Epithelial cell of proximal tubule (primary cell): ENCODE results near the gene DZIP3. TPM values are rescaled to one million over a fixed set of nuclear protein-coding genes. Genes with fewer than 3 reads are reported as not detected.

Experiments used
- DNase-seq: peaks from one replicate; pipeline ENCODE4 v3.0.0-alpha.2; 2011; ENCODE audit warnings: low read depth
- H3K4me3 ChIP-seq: 2 replicates; pipeline ENCODE4 v1.5.1; 2011; ENCODE audit warnings: low read depth, mild to moderate bottlenecking, low read length
- total RNA-seq: library from RNA; depleted of rRNA; stranded (reverse); fragments of >200 nt; gene quantifications from 2 replicates; pipeline ENCODE4 v1.2.3, GENCODE V29; 2015
- TF ChIP-seq, protein P1 (sequence below): conservative IDR thresholded peaks from 2 replicates; pipeline ENCODE4 v1.5.1; 2012; ENCODE audit warnings: low read depth, mild to moderate bottlenecking, low read length

The DZIP3 gene
- total RNA-seq, 1 donor from 2014 or later: 6.3 TPM

DNA sequence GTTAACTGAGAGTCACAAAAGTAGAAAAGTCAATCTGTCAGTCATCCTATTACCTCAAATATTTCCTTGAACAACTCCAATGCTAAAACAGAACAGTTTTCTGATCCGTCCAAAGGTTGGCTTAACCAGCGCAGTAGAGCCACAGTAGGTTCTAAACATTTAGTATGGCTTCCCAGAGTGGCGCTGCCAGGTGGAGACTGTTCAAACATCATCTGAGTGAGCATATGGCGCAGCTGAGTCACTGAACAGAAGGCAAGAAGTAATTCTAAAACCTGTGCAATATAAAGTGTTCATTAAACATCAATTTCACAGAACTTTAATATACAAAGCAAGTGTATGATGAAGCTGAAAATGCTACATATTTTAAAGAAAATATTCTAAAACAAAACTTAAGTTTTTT lies 20.2 kb upstream of the DZIP3 start:
- no peak for DNase-seq
- TF ChIP-seq, protein P1, sequence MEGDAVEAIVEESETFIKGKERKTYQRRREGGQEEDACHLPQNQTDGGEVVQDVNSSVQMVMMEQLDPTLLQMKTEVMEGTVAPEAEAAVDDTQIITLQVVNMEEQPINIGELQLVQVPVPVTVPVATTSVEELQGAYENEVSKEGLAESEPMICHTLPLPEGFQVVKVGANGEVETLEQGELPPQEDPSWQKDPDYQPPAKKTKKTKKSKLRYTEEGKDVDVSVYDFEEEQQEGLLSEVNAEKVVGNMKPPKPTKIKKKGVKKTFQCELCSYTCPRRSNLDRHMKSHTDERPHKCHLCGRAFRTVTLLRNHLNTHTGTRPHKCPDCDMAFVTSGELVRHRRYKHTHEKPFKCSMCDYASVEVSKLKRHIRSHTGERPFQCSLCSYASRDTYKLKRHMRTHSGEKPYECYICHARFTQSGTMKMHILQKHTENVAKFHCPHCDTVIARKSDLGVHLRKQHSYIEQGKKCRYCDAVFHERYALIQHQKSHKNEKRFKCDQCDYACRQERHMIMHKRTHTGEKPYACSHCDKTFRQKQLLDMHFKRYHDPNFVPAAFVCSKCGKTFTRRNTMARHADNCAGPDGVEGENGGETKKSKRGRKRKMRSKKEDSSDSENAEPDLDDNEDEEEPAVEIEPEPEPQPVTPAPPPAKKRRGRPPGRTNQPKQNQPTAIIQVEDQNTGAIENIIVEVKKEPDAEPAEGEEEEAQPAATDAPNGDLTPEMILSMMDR: no peak
- H3K4me3 ChIP-seq: no peak overlapping the region

DNA sequence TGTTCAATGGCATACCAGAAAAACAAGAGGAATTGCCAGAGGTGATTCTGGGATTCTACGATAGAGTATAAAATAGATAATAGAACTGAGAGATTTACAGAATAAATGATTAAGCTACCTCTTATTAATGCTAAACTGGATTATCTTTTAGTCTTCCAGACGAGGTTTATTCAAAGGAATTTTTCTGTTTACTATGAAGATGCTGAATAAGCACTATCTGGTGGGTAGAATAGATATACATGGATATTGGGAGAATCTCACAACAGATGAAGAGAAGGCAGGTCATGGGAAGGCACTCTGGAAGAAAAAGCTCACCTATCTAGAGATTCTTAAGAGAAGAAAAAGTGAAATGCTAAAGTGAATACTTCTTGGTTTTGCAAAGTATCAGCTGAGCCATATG lies 11.5 kb upstream of the DZIP3 start:
- H3K4me3 ChIP-seq: no peak overlapping the region
- TF ChIP-seq, protein P1: no peak
- DNase-seq: no peak

DNA sequence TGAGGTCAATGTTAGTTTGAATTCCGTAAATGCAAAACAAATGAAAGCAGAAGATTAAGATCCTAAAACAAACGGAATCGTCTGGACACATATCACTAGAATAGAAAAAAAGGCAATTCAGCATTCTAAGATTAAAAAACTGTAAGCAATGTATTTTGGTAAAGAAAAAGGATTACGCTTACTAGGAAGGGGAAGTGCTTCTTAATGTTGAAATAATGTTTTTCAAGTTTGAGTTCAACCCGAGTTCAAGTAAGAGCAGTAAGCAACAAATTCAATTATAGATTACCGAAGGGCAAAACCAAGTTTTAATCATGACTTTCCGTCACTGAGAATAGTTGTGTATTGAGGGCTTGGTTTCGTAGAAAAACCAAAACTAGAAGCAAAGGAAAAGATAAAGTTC lies 921 bp upstream of the DZIP3 start:
- H3K4me3 ChIP-seq: peak overlapping the region; percentile 84
- DNase-seq: no peak
- TF ChIP-seq, protein P1: no peak

DNA sequence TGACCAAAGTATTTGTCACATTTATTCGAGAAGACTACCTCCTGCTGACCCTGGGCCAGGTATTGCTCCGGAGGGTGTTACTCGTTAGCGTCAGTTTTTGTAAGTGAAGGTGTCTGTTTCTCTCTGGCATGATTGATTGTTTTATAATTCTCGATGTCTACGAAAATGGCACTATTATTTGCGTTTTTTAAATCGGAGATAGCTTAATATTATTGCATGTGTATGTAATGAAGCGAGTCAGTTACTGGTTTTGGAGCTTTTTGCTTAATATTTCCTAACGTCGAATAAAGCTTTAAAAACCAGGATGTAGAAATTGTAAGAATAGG lies 439 bp downstream of the DZIP3 start:
- TF ChIP-seq, protein P1: peak; percentile 24
- no peak for DNase-seq
- peak overlapping the region; percentile 84 for H3K4me3 ChIP-seq

DNA sequence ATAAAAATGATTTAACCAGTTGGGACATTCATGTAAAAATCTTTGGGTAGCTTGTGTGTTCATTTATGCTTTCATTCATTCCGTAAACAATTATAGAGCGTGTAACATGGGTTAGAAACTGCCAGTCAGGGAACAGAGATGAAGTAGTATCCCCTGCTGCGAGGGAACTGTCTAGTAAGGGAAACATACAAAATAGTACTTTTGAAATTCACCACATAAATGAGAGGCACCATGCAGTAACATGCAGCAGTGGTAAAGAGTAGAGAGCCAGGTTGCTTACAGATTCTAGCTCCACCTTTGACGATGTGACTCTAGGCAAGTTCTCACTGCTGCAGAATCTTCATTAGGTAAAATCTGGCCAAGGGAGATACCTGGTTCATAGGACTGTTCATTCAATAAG lies 938 bp downstream of the DZIP3 start:
- no peak for DNase-seq
- peak overlapping the region; percentile 84 for H3K4me3 ChIP-seq
- TF ChIP-seq, protein P1: no peak

DNA sequence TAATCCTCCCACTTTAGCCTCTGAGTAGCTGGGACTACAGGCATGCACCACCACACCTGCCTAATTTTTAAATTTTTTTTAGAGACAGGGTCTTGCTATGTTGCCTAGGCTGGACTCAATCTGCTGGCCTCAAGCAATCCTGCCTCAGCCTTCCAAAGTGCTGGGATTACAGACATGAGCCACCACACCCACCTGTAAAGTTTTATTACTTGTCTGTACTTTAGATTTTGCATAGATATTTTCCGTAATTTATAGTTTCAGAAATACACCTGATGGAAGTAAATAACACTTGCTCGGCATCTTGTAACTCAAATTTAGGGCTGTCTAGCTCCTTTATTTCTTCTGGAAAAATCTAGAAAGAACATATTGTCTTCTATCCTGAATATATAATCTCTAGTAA lies 5.8 kb downstream of the DZIP3 start:
- DNase-seq: no peak
- H3K4me3 ChIP-seq: no peak overlapping the region
- TF ChIP-seq, protein P1: no peak

DNA sequence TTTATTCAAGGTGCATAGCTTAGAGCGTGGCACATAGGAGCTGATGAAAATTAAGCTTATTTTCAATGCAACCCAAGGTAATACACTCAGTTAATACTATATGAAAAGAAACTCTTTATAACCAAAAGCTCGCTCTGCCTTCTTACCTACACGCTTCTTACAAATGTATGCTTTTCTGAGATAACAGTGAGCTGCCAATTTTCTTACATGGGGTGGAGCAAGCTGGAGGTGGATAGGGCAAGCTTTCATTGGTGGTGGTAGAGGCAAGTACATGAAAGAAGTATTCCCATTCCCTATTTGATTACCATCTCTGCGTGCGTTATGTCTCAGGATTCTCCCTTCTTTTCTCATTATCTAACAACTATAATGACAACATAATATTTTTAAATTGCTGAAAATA lies 8.9 kb downstream of the DZIP3 start:
- no peak for DNase-seq
- H3K4me3 ChIP-seq: no peak overlapping the region
- TF ChIP-seq, protein P1: no peak
